ENCODE results near the gene KCNJ6. TPM values are rescaled to one million over a fixed set of nuclear protein-coding genes. Genes with fewer than 3 reads are reported as not detected.
"Not testable (repeated sequence)": the region's sequence is repeated elsewhere in the genome, so short reads cannot be mapped to it uniquely, and the experiment has no call there.

The KCNJ6 gene
- total RNA-seq, 1 donor from 2014 or later, result 7.7 TPM

DNA sequence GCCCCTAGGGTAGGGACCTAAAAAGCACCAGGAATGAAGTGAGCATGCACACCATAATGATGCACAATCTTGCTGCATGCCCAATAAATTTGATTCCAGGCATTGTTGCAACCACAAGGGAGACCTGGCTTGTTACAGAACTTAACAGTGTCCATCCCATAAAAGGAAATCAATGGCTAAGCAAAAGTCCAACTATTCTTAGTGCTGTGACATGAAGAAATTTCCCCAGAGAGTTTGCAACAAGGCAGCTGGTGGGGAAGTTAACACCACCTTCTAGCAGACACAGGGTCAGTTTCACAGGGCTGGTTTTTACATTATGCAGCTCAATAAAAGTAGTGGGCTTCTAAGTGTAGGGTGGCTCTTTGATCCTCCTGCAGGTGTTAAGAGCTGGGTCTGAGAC is 221.1 kb downstream of the KCNJ6 start:
- FAIRE-seq, result no peak
- no peak for DNase-seq (ENCODE audit: low spot score in 2 of 2)

DNA sequence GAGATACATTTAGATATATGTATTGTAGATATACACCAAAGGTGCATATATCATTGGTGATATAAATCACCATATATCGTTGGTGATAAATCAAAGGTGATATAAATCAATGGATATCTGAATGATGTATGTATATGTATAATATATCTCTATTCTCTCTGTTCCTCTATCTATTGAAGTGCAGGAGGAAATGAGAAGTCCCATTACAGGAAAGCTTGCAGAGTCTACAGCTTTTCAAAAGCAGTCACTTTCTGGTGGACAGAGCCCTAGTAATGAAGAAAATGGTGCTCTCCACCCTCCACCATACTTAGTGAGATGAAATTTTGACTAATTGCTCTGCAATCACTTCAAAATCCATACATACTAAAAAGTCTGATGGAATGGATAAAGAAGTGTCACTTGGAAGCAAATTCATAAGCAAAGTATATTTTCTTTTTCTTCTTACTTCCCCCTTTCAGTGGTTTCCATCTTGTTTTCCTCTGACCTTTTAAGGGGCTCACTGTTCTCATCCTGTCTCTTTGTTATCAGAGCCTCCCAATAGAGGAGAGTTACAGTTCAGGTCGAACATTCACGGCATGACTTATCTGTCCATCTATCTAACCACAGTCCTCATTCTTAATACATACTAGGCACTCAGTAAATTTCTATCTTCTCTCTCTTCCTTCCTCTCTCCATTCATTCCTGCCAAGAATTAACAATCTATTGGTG is 227.2 kb downstream of the KCNJ6 start:
- no peak for FAIRE-seq
- no peak for DNase-seq (ENCODE audit: low spot score in 2 of 2)

DNA sequence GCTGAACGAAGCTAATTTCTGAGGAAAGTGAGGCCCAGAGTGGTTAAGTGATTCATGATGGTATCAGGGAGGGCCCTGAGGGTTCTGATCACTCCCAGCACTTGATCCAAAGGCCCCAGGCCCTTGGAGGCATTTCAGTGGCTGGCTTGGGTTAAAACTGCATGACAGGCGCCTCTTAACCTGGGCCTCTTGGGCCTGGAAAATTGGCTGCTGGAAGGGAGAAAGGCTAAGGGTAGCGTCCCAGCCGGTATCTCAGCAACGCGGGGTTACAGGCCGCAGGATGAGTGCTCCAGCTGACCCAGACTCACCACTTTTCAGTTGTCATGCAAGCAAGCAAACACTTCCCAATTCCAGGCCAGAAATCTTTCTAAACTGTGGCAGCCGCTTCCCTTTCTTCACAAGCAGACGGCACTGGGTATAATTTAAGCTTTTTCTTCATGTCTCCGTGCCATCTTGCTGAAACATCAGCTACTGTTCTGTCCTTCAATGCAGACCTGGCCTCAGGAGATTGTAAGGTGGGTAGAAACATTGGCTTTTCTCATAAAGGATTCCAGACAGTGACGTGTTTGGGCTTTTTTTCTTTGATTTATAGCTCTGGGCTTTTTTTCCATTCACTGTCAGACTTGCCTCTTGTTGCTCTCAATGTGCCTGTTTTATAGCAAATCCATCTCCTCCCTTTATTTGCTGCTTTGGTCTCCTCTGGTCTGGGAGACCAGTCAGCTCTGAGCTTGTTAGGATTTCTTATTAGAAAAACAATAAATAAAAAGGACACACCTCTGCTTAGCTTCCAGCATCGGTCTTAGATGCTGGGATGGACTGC is 229.1 kb downstream of the KCNJ6 start:
- FAIRE-seq, result no peak
- no peak for DNase-seq (ENCODE audit: low spot score in 2 of 2)

DNA sequence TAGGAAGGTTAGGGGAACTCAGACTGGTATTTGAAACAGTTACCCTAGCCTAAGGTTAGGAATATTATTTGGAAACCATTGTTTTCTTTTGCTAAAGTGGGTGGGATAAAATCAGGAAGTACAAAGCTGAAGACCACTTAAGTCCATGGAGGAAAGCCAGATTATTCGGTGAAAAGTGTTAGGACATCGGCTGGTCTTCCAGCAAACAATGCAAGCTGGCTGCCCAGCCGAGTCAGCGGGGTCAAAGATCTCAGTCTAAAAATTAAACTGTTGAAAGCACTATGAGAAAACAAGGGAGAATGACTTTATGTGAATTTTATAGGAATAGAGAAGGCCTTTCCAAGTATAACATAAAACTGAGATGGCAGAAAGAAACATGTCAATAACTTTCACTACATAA is 231.7 kb downstream of the KCNJ6 start:
- DNase-seq (ENCODE audit: low spot score in 2 of 2) (no peak), FAIRE-seq (no peak)

DNA sequence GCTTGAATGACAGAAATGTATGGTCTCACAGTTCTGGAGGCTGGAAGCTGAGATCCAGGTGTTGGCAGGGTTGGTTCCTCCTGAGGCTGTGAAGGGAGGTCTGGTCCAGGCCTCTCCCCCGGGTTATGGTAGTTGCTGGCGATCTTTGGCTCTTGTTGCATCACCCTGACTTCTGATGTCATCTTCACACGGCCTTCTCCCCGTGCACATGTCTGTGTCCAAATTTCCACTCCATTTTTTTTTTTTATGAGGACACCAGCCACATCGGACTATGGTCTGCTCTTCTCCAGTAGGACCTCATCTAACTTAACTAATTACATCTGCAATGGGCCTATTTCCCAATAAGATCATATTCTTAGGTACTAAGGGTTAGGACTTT is 232.2 kb downstream of the KCNJ6 start:
- no peak for DNase-seq (ENCODE audit: low spot score in 2 of 2)
- FAIRE-seq, result no peak

DNA sequence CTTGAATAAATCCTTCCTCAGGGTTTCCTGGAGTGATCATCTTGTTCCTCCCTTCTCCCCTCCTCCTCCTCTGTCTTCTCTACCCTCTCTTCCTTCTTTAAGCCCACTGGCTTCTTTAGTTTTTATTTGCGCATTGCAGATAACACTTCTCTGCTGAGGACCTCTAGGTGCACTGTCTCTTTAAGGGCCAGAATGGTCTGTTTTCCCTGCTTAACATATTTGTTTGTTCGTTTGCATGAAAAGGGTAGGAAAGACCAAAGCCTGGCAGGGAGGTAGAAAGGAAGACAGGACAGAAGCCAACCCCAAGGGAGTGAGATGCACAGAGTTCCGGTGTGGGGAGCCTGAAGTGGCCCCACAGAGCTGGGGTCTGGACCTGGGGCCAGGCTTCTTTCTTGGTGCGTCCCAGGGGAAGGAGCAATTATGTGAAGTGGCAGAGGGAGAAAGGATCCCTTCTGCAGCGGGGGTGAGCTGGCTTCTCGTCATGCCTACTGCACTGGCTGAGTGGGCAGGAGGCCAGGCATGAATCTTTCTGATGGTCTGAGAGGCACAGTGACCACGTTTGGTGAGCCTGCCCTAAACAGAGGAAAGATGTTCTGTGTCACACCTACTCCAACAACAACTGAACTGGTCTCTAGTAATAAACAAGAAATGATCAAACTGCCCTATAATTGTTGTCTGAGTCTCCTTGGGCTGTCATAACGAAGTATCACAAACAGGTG is 232.7 kb downstream of the KCNJ6 start:
- DNase-seq (ENCODE audit: low spot score in 2 of 2) (no peak), FAIRE-seq (no peak)

DNA sequence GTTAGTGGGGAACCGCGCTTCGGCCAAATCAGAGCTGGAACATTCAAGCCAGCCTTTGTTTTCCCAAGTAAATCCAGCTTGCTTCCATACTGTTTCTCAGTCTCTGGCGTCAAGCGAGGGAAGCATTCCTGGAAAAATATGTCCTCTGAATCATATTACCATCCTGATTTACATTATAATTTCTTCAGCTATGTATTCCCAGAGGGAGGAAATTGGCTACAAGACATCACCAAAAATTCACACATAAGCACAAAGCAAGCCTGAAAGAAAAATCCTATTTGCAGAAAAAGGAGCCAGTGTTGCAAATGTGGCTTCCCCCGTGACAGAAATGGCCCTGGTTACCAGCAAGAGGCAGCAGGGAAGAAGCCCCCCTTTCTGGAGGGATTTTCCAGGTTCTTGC is 233.3 kb downstream of the KCNJ6 start:
- DNase-seq (ENCODE audit: low spot score in 2 of 2) (no peak), FAIRE-seq (no peak)

DNA sequence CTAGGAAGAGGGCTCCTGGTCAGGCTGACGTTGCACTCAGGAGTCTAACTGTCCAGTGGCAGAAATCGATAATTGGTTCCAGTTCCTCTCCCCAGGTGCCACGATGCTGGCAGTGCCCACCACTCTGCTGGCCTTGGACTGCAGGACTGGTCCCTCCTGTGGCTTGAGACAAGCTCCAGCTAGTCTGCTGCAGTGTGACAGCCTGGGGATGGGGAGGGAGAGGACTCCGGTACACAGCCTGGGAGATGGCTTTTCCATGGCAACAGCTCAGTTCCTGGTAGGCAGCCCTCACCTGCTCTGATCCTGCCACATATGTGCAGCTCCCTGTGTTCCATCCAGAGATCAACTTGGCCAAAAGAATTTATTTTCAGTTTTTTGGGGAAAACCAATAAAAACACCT is 239.3 kb downstream of the KCNJ6 start:
- no peak for FAIRE-seq
- DNase-seq (ENCODE audit: low spot score in 2 of 2), result no peak

DNA sequence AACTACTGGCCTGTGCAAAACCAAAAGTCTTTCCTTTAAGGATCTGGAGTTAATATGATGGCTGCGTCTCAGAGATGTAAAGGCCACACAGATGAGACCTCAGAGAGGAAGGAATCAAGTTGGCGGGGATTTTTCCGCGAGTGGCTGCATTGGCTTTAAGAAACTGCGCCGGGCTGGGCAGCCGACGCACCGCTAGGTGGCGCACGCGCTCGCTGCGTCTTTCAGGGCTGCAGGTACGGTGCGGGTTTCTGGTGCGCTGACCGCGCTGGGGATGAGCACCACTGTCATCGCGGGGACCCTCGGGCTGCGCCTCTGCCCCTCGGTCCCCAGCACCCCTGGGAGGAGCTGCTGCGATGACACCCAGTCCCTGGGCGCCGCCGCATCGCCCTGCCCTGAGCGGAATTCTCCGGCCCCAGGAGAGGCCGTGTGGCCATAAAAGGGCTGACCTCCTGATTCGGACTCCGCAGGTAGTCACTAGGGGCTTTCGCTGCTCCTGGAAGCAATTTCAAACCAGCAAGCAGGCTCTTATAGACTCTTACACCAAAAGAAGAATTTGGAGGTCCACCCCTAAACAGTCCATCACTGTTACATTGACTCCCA is 241.0 kb downstream of the KCNJ6 start:
- FAIRE-seq, result no peak

DNA sequence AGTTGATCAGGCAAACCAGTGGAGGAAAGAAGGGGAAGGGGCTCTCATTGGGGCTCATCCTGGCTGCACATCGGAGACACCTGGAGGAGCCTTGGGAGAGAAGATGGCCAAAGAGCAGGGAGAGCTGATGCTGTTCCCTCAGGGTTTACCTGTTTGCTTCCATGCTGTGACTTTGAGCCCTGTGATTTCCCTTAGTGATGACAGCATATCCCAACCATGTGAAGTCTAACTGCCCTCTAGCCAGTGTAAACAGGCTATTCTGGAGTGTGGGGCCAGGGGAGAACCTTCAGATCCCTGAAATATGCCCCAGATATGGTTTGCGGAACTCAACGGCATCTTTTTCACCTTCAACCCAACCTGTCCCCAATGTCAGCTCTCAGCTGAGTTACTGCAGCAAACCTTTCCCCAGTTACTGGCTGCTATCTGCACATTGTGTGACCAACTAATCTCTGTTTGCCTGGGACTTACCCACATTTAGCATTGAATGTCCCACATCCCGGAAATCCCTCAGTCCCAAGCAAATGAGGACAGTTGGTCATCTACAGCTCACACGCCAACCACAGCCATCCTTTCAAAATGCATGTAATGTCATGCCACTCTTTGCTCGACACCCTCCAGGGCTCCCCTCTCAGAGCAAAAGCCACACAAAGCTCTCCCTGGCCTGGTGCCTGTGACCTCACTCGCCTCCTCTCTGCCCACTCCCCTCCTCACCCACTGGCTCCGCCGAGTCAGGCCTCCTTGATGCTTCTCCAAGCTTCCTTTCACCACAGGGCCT is 242.3 kb downstream of the KCNJ6 start:
- DNase-seq (ENCODE audit: low spot score in 2 of 2) (no peak), FAIRE-seq (no peak)

More for the DNA sequence above, 241.0 kb downstream of the KCNJ6 start:
- peak; percentile 34 to 69 for DNase-seq (ENCODE audit: low spot score in 2 of 2)

DNA sequence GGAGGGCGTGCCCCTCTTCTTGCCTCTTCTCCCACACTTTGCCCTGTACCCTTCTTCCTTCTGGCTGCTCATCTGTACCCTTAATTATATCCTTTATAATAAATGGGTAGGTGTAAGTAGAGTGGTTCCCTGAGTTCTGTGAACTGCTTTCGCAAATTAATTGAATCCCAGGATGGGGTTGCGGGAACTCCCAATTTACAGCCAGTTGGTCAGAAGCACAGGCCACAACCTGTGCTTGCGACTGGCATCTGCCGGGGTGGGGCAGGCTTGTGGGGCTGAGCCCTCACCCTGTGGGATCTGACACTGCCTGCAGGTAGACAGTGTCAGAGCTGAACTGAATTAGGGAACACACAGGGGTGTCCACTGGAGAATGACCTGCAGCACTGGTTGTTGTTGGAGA is 244.9 kb downstream of the KCNJ6 start:
- FAIRE-seq, result no peak
- DNase-seq (ENCODE audit: low spot score in 2 of 2), result no peak

DNA sequence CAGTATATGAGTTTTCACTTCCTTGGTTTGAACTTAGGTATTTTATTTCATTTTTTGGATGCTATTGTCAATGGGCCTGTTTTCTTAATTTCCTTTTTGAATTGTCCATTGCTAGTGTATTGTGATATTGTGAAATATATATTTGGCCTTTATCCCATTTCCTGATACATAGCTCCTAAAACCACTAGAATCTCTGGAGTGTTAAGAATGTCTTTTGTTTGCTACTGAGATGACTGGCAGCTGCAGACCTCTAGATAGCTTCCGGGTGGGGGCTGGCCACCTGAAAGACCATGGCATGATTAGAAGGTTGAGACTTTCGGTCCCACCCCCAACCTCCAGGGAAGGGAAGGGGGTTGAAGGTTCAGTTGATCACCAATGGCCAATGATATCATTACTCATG is 245.4 kb downstream of the KCNJ6 start:
- no peak for FAIRE-seq

DNA sequence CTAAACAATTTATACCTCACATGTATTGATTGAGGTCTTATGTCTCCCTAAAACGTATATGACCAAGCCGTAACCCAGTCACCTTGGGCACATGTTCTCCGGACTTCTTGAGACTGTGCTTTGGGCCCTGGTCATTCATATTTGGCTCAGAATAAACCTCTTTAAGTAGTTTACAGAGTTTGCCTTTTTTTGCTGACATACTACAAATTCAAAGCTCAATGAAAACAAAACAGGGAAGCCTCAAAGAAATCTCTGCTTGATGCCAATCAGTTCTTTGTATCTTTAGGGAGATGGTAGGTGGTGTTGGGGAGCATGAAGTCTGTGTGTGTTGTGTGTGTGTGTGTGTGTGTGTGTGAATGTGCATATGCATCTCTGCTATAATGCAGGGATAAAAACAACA is 247.0 kb downstream of the KCNJ6 start:
- FAIRE-seq, result no peak
- DNase-seq (ENCODE audit: low spot score in 2 of 2), result no peak

More for the DNA sequence above, 245.4 kb downstream of the KCNJ6 start:
- no peak for DNase-seq (ENCODE audit: low spot score in 2 of 2)

DNA sequence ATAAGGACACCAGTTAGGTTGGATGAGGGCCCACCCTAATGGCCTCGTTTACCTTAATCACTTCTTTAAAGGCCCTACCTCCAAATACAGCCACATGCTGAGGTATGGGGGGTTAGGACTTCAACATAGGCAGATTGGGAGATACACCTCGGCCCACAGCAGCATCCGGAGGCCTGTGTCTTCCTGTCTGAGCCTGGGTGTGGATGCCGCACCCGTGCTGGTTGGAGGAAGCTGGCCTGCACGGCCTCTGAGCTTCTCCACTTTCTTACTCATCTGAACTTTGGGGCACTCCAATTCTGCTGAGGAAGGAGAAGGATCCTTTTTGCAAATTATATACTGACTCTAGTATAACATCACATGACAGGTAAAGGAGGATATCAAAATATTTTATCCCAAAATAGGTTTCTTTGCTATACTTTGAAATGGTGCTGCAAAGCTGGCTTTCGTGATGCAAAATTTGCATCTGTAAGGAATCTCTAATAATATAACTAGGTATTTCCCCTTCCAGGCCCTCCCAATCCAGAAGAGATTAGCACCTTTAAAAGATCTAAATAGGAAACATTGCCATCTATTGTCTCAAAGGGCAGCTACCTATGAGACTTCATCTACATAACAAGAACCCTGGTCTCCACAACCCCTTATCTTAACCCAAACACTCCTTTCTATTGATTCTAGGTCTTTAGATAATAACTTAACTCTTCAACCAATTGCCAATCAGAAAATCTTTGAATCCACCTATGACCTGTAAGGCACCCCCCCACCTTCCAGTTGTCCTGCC is 247.6 kb downstream of the KCNJ6 start:
- no peak for DNase-seq (ENCODE audit: low spot score in 2 of 2)
- FAIRE-seq, result no peak

DNA sequence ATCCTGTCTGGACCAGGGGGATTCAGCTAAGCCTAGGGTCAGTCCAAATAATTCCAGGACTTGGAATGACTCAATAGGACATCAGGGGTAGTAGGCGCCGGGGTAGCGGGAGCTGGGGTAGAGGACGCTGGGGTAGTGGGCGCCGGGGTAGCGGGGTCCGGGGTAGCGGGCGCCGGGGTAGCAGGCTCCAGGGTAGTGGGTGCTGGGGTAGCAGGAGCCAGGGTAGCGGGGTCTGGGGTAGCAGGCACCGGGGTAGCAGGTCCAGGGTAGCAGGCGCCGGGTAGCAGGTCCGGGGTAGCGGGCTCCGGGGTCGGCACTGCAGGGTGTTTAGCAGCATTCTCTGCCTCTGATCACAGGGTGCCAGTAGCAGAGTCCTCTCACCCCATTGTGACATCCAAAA is 248.9 kb downstream of the KCNJ6 start:
- DNase-seq (ENCODE audit: low spot score in 2 of 2) (no peak), FAIRE-seq (no peak)

DNA sequence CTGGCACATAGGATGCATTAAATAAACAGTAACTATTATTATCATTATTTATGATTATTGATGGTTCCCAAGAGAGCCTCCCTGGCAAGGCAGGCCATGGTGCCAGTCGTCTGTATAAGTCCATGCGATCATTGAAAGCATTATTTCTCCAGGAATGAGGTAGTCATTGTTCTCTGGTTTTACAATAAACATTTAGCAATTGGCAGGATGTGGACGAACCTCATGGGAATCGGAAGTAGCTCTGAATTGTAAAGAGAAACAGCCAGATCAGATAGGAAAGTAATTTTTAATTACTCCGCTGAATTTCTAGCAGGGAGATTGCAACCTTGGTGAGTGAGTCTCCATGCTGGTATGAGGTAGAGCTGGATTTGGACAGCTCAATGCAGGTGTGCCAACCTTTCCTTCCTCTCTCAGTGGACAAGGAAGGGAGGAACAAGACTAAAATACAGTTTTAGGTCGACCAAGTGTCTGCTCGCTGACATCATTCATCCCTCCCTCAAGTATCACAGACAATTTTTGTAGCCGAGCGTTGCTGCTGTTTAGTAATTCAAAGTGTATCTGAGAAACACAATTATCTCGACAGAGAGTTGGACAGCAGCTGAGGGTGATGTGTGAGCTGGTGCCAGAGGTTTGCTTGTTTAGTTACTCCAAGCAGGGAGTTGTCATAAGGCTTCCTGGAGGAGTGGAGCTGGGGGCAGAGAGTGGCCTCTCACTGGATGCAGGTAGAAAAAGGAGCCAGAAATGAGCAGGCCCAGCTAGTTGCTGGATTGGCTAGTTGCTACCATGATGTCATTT is 250.8 kb downstream of the KCNJ6 start:
- no peak for DNase-seq (ENCODE audit: low spot score in 2 of 2)
- FAIRE-seq, result no peak

DNA sequence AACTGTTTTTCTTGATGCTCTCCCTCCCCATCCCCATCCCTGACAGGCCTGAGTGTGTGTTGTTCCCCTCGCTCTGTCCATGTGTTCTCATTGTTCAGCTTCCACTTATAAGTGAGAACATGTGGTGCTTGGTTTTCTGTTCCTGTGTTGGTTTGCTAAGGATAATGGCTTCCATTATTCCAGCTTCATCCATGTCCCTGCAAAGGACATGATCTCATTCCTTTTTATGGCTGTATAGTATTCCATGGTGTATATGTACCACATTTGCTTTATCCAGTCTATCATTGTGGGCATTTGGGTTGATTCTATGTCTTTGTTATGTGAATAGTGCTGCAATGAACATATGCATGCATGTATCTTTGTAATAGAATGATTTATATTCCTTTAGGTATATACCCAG is 254.0 kb downstream of the KCNJ6 start:
- FAIRE-seq, result not testable (repeated sequence)

DNA sequence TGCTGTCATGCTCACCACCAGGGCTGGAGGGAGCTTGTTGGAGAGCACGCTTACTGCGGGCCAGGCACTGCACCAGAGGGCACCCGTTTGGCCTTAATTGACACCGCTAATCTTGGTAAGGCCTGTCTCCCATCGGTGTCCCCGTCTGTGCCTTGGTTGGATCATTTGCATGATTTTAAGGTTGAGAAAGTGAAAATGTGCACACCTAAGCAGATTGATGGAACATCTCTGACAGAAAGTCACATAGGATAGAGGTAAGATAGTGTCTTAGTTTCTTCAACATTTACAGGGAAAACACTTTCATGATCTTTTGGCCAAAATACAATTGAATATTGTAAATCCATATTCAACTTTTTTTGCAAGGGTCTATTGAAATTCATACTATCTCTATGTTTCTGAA is 255.5 kb downstream of the KCNJ6 start:
- FAIRE-seq (no peak), DNase-seq (ENCODE audit: low spot score in 2 of 2) (no peak)

More for the DNA sequence above, 254.0 kb downstream of the KCNJ6 start:
- not testable (repeated sequence) for DNase-seq (ENCODE audit: low spot score in 2 of 2)

DNA sequence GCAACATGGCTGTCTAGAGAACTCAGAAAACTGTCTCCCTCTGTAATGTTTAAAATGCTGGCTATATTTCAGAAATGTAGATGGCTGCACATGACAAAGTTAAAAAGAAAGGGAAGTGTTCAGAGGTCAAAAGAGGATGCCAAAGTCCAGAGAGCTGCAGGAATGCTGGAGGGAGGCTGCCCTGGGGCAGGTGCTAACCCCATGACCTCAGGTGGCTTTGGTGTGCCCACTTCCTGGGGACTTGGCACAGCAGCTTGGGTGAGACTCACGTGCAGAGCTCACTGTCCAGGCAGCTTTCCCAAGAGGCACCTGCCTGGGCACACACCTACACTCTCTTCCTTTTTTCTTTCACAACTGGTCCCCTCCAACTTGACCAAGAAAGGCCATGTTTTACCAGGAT is 256.4 kb downstream of the KCNJ6 start:
- FAIRE-seq, result no peak
- DNase-seq (ENCODE audit: low spot score in 2 of 2), result no peak
